Measurements from ENCODE around the gene SEC23B. TPM values are rescaled to one million over a fixed set of nuclear protein-coding genes. Genes with fewer than 3 reads are reported as not detected.

SEC23B gene
- total and polyA plus RNA-seq, 10 donors: 7.2 to 67.5 (median 53.2) TPM

DNA sequence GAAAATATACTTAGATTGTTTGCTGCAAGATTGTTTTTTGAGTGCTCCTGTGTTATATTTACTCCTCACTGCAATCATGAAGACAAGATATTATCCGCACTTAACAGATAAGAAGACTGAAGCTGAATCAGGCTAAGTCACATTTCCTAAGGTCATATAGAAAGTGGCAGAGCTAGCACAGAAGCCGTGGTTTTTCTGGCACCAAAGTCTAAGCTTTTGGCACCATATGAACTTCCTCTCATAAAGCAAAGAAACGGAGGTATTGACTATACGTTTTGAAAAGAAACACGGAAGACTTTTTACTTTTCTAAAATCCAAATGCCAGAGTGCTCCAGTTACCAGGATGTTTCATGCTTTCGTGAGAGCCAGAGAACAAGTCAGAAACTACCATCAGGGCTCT, 70.8 kb downstream of the SEC23B start:
- no peaks in the 10 kb centered on the region for H3K9me3 ChIP-seq
- 29 to 51% (median 33%) methylated on average over 6 of the region's 6 CpGs for WGBS, 5 donors
- H3K4me1 ChIP-seq: no peaks in the 10 kb centered on the region
- no peaks in the 10 kb centered on the region for H3K36me3 ChIP-seq
- TF ChIP-seq, protein P1, sequence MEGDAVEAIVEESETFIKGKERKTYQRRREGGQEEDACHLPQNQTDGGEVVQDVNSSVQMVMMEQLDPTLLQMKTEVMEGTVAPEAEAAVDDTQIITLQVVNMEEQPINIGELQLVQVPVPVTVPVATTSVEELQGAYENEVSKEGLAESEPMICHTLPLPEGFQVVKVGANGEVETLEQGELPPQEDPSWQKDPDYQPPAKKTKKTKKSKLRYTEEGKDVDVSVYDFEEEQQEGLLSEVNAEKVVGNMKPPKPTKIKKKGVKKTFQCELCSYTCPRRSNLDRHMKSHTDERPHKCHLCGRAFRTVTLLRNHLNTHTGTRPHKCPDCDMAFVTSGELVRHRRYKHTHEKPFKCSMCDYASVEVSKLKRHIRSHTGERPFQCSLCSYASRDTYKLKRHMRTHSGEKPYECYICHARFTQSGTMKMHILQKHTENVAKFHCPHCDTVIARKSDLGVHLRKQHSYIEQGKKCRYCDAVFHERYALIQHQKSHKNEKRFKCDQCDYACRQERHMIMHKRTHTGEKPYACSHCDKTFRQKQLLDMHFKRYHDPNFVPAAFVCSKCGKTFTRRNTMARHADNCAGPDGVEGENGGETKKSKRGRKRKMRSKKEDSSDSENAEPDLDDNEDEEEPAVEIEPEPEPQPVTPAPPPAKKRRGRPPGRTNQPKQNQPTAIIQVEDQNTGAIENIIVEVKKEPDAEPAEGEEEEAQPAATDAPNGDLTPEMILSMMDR (IDR thresholded peaks at IDR 0.05 in 8 of 11, conservative IDR thresholded peaks at IDR 0.05 in 3 of 11): no peak
- TF ChIP-seq POLR2AphosphoS5 (IDR thresholded peaks at IDR 0.05): no peak
- TF ChIP-seq POLR2A (IDR thresholded peaks at IDR 0.05): no peak
- no peak overlapping the region for H3K4me3 ChIP-seq
- no peak for DNase-seq
- H3K27me3 ChIP-seq (replicated peaks in 1 of 7): no peaks in the 10 kb centered on the region
- H3K27ac ChIP-seq: no peak overlapping the region
- intact Hi-C loops (cut with DNase I; ENCODE audit: low total_unique reads): no loop called here

DNA sequence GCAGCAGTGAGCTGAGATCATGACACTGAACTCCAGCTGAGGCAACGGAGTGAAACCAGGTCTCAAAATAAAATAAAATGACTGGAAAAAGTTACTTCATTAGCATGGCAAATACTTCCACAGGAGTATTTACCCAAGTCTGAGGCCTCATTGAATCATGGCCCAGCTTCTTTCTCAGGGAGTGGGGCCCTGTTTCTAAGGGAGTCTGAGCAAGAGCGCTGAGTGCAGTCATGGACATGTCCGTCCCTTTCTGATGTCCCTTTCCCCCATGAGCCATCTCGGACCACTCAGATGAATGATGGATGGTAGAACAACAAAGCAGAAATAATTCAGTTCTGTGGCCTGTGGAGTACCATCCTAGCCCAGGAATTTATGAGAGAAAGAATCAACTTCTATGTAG, 72.3 kb downstream of the SEC23B start:
- Histone ChIP-seq H3K9me3 (no peaks in the 10 kb centered on the region), H3K27ac (no peak overlapping the region), H3K4me3 (no peak overlapping the region), H3K27me3 (replicated peaks in 1 of 7) (no peaks in the 10 kb centered on the region), H3K36me3 (no peaks in the 10 kb centered on the region), H3K4me1 (no peaks in the 10 kb centered on the region)
- no peak for DNase-seq
- WGBS, 5 donors: 90 to 96% (median 93%) methylated on average over 4 of the region's 4 CpGs
- intact Hi-C loops (cut with DNase I; ENCODE audit: low total_unique reads): no loop called here
- TF ChIP-seq POLR2AphosphoS5 (IDR thresholded peaks at IDR 0.05): no peak
- no peak for TF ChIP-seq POLR2A (IDR thresholded peaks at IDR 0.05)
- TF ChIP-seq, protein P1 (IDR thresholded peaks at IDR 0.05 in 8 of 11, conservative IDR thresholded peaks at IDR 0.05 in 3 of 11): no peak

DNA sequence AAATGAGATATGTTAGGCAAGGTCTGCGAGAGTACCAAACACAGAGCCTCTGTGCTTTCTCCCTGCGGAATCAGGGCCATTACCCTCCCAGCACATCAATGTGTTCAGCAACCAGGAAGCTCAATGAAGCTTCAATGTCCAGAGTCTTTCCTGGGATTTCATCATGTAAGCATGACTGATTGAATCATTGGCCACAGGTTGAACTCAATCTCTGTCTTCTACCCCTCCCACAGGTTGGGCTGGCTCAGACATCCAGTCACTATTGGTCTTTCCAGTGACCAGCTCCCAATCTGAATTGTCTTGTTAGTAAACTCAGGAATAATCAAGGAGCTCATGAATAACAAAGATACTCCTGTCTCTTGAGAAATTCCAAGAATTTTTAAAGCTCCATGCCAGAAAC, 77.4 kb downstream of the SEC23B start:
- TF ChIP-seq POLR2A (IDR thresholded peaks at IDR 0.05) (no peak), POLR2AphosphoS5 (IDR thresholded peaks at IDR 0.05) (no peak)
- TF ChIP-seq, protein P1 (IDR thresholded peaks at IDR 0.05 in 8 of 11, conservative IDR thresholded peaks at IDR 0.05 in 3 of 11): no peak
- H3K4me3 ChIP-seq: no peak overlapping the region
- no peaks in the 10 kb centered on the region for H3K27me3 ChIP-seq (replicated peaks in 1 of 7)
- no peak for DNase-seq
- no peaks in the 10 kb centered on the region for H3K36me3 ChIP-seq
- H3K27ac ChIP-seq: no peak overlapping the region
- intact Hi-C loops (cut with DNase I; ENCODE audit: low total_unique reads): no loop called here
- WGBS, 5 donors: 88 to 100% (median 93%) methylated on average over 2 of the region's 2 CpGs
- H3K4me1 ChIP-seq: peaks cover 4 to 30% (median 21%) of the 10 kb centered on the region in 6 donors
- no peaks in the 10 kb centered on the region for H3K9me3 ChIP-seq

DNA sequence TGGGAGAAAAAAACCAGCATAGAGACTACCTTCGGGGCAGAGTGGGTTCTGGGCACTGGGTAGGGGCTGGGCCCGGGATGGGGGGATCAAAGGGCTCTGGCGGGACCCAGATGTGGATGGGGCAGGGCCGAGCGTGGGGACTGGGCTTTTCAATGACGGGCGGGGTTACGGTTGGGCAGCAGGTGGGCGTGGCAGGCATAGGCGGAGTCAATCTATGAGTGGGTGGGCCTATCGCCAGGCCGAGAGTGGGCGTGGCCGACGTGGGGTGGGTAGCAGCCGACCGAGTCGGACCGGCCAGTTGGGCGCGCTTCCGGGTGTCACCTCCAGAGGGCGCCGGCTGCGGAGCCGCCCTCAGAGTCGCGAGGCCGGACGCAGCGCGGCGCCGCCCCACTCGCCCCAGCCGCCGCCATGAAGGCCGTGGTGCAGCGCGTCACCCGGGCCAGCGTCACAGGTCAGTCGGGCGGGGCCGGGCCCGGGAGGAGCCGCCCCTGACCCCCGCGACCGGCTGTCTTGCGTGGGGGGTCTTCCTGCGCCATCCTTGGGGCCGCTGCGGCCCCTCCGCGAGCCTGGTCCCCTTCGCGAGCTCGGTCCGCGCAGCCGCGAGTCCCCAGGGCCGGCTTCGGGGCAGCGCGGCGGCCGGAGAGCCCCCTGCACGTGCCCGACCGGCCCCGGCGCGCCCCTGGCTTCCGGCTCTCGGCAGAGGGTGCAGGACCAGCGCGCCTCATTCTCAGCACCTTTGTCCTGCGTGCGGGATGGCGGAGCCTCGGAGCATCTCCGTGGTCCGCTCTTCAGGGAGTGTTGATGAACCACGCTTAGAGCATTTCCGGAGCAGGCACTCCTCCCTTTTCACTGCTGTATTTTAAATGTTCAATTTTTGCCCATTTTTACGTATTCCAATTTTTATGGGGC, 80.2 kb downstream of the SEC23B start, which contains the start of gene DTD1:
TSS of gene DTD1 (plus strand) at position 390 of the 909 bp plus-strand sequence. CDS start at position 409, 19 bp downstream.
- Histone ChIP-seq H3K9me3 (no peaks in the 10 kb centered on the region), H3K4me1 (peaks cover 4 to 38% (median 22%) of the 10 kb centered on the region in 6 donors), H3K4me3 (peak within 1 kb of the TSS; percentile 63 to 96 (median 92)), H3K27ac (peak within 1 kb of the TSS; percentile 85 to 93 (median 89)), H3K36me3 (no peaks in the 10 kb centered on the region), H3K27me3 (replicated peaks in 1 of 7) (no peaks in the 10 kb centered on the region)
- peak; percentile 97 for DNase-seq
- intact Hi-C loops (cut with DNase I; ENCODE audit: low total_unique reads): no loop called here
- 0 to 1% (median 0%) methylated on average over 38 to 88 of the region's 88 CpGs for WGBS, 5 donors
- TF ChIP-seq POLR2AphosphoS5 (IDR thresholded peaks at IDR 0.05) (peak; percentile 47 to 79 (median 71)), POLR2A (IDR thresholded peaks at IDR 0.05) (no peak)
- TF ChIP-seq, protein P1 (IDR thresholded peaks at IDR 0.05 in 8 of 11, conservative IDR thresholded peaks at IDR 0.05 in 3 of 11): peak in 10 of 11 experiments; percentile 23 to 87 (median 74)
